Right atrium auricular region (tissue), 2 donors: ENCODE measurements around the gene KIAA1958. TPM values are rescaled to one million over a fixed set of nuclear protein-coding genes. Genes with fewer than 3 reads are reported as not detected.
"Not testable (repeated sequence)": the region's sequence is repeated elsewhere in the genome, so short reads cannot be mapped to it uniquely, and the experiment has no call there.

Source experiments
- DNase-seq: peaks from one replicate; pipeline ENCODE4 v3.0.0-alpha.2; 2019; ENCODE audit warnings: low spot score
- H3K27ac ChIP-seq, 2 donors: fragments of 200-600 bp; sonication (generic); 1 replicate in 1 of 2; 2 replicates in 1 of 2; pipeline ENCODE4 v1.5.1; 2016 to 2019
- H3K27me3 ChIP-seq, 2 donors: fragments of 200-600 bp; sonication (generic); one replicate each; pipeline versions ENCODE4 v1.5.1 to v1.6.0; 2017 to 2019
- H3K36me3 ChIP-seq: fragments of 200-600 bp; sonication (generic); one replicate; pipeline ENCODE4 v1.5.1; 2016
- H3K4me1 ChIP-seq, 2 donors: fragments of 200-600 bp; sonication (generic); one replicate each; pipeline versions ENCODE4 v1.5.1 to v1.6.0; 2017 to 2019
- H3K4me3 ChIP-seq, 2 donors: fragments of 200-600 bp; sonication (generic); 1 replicate in 1 of 2; 2 replicates in 1 of 2; pipeline ENCODE4 v1.5.1; 2017 to 2019; ENCODE audit warnings: mild to moderate bottlenecking in 1 of 2, moderate library complexity in 1 of 2
- H3K9me3 ChIP-seq, 2 donors: fragments of 200-600 bp; sonication (generic); one replicate each; pipeline ENCODE4 v1.5.1; 2019
- CTCF ChIP-seq, 2 donors: fragments of 200-600 bp; sonication (generic); IDR thresholded peaks; one replicate each; pipeline ENCODE4 v1.5.1; 2019; ENCODE audit warnings: antibody characterized with exemption in 2 of 2
- total RNA-seq, 2 donors: library from RNA; depleted of rRNA; stranded (reverse); fragments of >200 nt; gene quantifications; one replicate each; pipeline ENCODE4 v1.1.0, GENCODE V29; 2016

Gene KIAA1958
- total RNA-seq, 2 donors from 2014 or later = 1.9 to 4.1 TPM

DNA sequence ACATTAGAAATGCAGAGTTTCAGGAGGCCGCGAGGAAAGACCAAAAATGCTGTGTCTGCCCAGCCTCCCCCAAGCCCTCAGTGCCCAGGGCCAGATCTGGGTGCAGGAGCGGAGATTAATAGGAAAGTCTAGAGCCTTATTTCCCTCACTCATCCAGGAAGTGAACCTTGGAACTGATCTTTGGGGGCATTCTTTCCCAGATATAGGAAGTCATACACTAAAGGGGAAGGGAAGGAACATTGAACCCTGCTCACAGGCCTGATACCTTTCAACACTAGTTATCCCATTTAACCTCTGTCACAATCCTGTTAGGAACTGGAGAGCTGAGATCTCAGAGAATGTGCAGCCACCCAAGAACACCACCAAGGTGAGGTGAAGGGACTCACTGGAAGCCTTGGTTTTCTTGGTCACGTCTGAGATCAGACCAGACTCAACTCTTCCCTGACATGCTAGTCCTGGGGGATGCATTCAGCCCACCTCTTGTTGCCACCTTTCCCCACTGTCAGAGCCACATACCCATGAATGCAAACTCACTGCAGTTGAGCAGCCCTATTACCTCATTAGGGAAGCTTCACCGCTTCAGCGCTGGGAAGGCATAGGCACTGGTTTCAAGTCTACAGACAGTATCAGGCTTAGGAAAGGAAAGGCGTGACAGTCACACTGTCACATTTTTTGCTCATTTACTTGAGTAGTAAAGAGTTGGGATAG lies 95.0 kb downstream of the KIAA1958 start:
- Histone ChIP-seq H3K9me3 (no peaks in the 10 kb centered on the region), H3K4me3 (no peak overlapping the region), H3K36me3 (no peaks in the 10 kb centered on the region), H3K4me1 (no peaks in the 10 kb centered on the region), H3K27me3 (no peaks in the 10 kb centered on the region), H3K27ac (no peak overlapping the region)
- TF ChIP-seq CTCF (IDR thresholded peaks at IDR 0.05) = no peak
- DNase-seq = no peak

DNA sequence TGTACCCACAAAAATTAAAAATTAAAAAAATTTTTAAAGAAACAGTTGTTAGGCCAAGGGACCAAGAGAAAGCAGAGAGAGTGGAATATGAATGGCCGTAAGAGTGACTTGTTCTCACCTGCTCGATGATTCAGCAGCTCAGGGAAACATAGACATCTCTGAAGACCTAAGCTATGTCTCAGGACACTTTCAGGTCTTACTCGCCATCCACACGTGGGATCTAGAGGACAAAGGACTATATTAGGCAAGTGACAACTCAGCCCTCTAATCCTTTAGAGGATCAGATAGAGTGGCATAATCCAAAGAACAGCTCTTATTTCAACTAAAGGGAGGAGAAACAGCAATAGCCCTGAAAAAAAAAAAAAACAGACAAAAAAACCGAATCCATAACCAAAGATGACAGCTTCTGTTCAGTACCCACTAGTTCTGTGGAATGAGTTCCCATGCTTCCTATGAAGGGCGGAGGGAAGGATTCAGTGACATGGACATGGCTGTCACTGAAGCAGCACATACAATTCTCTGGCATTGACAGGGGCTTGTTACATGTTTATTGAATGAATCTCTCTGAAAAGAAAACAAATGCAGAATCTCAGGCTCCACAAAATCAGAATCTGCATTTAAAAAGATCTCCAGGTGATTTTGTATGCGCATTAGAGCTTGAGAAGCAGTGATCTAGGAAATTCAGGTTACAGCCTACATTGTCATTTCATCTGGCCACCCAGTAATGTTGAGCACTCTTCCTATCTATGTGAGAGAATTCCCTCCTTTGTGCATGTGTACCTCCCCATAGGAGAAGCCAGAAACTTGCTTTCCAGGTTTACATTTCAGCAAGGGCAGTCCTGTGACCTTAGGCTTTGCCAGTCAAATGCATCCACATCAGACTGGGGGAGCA lies 96.0 kb downstream of the KIAA1958 start:
- Histone ChIP-seq H3K4me1 (no peaks in the 10 kb centered on the region), H3K27ac (no peak overlapping the region), H3K4me3 (no peak overlapping the region), H3K27me3 (no peaks in the 10 kb centered on the region), H3K9me3 (no peaks in the 10 kb centered on the region), H3K36me3 (no peaks in the 10 kb centered on the region)
- no peak for DNase-seq
- TF ChIP-seq CTCF (IDR thresholded peaks at IDR 0.05) = no peak

GRCh38 chr9:112586599-112587155 lies 100.0 kb downstream of the KIAA1958 start:
- TF ChIP-seq CTCF (IDR thresholded peaks at IDR 0.05) = no peak
- H3K4me1 ChIP-seq = no peaks in the 10 kb centered on the region

DNA sequence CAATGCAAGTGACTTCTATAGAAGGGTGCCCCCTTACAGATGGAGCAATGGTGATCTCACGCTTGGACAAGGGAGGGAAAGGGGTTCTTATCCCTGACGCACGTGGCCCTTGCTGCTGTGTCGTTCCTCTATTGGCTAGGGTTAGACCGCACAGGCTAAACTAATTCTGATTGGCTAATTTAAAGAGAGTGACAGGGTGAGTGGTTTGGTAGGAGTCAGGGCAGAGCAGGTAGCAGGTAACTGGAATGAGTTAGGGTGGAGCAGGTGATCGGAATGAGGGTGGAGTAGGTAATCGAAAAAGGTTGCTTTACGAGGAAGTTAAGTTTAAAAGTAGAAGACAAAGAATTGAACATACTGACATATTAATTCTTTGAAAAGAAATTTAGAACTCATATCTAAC lies 105.2 kb downstream of the KIAA1958 start:
- H3K9me3 ChIP-seq, H3K27me3 ChIP-seq, H3K36me3 ChIP-seq, DNase-seq, H3K4me3 ChIP-seq, H3K27ac ChIP-seq, H3K4me1 ChIP-seq: not testable (repeated sequence)

More at GRCh38 chr9:112586599-112587155, 100.0 kb downstream of the KIAA1958 start:
- Histone ChIP-seq H3K27ac (no peak overlapping the region), H3K9me3 (no peaks in the 10 kb centered on the region), H3K27me3 (no peaks in the 10 kb centered on the region), H3K36me3 (no peaks in the 10 kb centered on the region), H3K4me3 (no peak overlapping the region)
- DNase-seq = no peak

DNA sequence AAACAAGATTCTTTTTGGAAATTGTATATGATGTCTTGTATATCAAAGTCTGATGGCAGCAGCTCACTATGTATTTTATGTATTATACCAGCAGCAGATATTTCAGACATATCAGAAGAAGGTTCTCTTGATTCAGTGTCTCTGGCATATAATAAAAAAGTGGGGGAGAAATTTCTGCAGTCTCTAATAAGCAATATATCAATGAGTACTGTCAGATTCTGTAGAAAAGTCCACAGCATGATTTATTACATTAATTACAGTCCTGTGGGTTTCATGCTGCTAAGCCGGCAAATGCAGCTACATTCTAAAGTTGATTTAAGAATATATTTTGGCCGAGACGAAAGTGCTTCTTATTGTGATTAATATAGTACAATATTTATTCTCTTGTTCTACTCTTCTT lies 113.1 kb downstream of the KIAA1958 start:
- no peaks in the 10 kb centered on the region for H3K9me3 ChIP-seq
- DNase-seq = no peak
- H3K27ac ChIP-seq = no peak overlapping the region
- H3K27me3 ChIP-seq = no peaks in the 10 kb centered on the region
- no peaks in the 10 kb centered on the region for H3K36me3 ChIP-seq
- TF ChIP-seq CTCF (IDR thresholded peaks at IDR 0.05) = no peak
- H3K4me3 ChIP-seq = no peak overlapping the region
- no peaks in the 10 kb centered on the region for H3K4me1 ChIP-seq

GRCh38 chr9:112601636-112602035 lies 115.0 kb downstream of the KIAA1958 start:
- H3K9me3 ChIP-seq = no peaks in the 10 kb centered on the region
- H3K36me3 ChIP-seq = no peaks in the 10 kb centered on the region
- H3K27me3 ChIP-seq = no peaks in the 10 kb centered on the region
- H3K4me1 ChIP-seq = no peaks in the 10 kb centered on the region
- no peak overlapping the region for H3K4me3 ChIP-seq
- DNase-seq = no peak
- no peak overlapping the region for H3K27ac ChIP-seq
- TF ChIP-seq CTCF (IDR thresholded peaks at IDR 0.05) = no peak
